ENCODE results near the gene TMEM273. TPM values are rescaled to one million over a fixed set of nuclear protein-coding genes. Genes with fewer than 3 reads are reported as not detected.

Gene TMEM273
- polyA plus RNA-seq, 1 of the 3 experiments (the other 2 are of a cell fraction), result not detected

- TF ChIP-seq FOXM1 (IDR thresholded peaks at IDR 0.05; ENCODE audit: low read depth), result no peak
- TF ChIP-seq EP300 (IDR thresholded peaks at IDR 0.05; ENCODE audit: borderline replicate concordance in 1 of 2, low read depth in 1 of 2, low read length in 1 of 2), result no peak
- TF ChIP-seq GATA2 (CRISPR knock-in tag; IDR thresholded peaks at IDR 0.05), result no peak
- no peak for TF ChIP-seq MEF2A (IDR thresholded peaks at IDR 0.05; ENCODE audit: borderline replicate concordance, low read depth)
- no peak for TF ChIP-seq MAX (IDR thresholded peaks at IDR 0.05; ENCODE audit: low read depth)
- TF ChIP-seq RCOR1 (IDR thresholded peaks at IDR 0.05; ENCODE audit: low read length), result no peak
- TF ChIP-seq IRF3 (IDR thresholded peaks at IDR 0.05; ENCODE audit: low read depth, low read length), result no peak
- no peak for TF ChIP-seq SMC3 (IDR thresholded peaks at IDR 0.05; ENCODE audit: low read depth, low read length)
Observed at GRCh38 chr10:49162063-49162462, 26.1 kb downstream of the TMEM273 start (continued).

GRCh38 chr10:49161411-49161997, 26.7 kb downstream of the TMEM273 start:
- peak; percentile 55 for TF ChIP-seq RAD21 (IDR thresholded peaks at IDR 0.05; ENCODE audit: low read length)
- no peak for TF ChIP-seq TEAD4 (IDR thresholded peaks at IDR 0.05; ENCODE audit: borderline replicate concordance, insufficient read depth)
- peak; percentile 40; the same call in 1 of the 2 replicates for TF ChIP-seq SMC3 (IDR thresholded peaks at IDR 0.05; ENCODE audit: low read depth, low read length)
- Histone ChIP-seq H2AFZ (ENCODE audit: low read depth) (no peak overlapping the region), H3K9me2 (no peaks in the 10 kb centered on the region), H3K4me1 (ENCODE audit: control insufficient read depth in 1 of 2, insufficient read depth in 2 of 2, low read depth in 1 of 2, low read length in 1 of 2) (peaks cover 0 to 7% of the 10 kb centered on the region in 2 experiments; a peak in 1 of 4 replicates), H3K9me3 (no peaks in the 10 kb centered on the region), H3K27me3 (ENCODE audit: insufficient read depth) (no peaks in the 10 kb centered on the region), H3K9ac (no peak overlapping the region), H3K27ac (ENCODE audit: low read depth in 2 of 2, low read length in 1 of 2) (no peak overlapping the region), H3K4me3 (ENCODE audit: low read depth in 2 of 2, low read length in 1 of 2) (no peak overlapping the region), H3K4me2 (no peak overlapping the region), H3K79me2 (ENCODE audit: insufficient read depth) (no peaks in the 10 kb centered on the region), H3K36me3 (replicated peaks in 1 of 2; ENCODE audit: control insufficient read depth in 1 of 2, insufficient read depth in 2 of 2, low read length in 1 of 2) (no peaks in the 10 kb centered on the region), H4K20me1 (ENCODE audit: insufficient read depth) (no peaks in the 10 kb centered on the region), H3F3A (replicated peaks; ENCODE audit: insufficient read depth) (no peaks in the 10 kb centered on the region)
- ChIA-PET CTCF (interaction anchor here (0.6 to 2.0 kb wide), 23 partner anchors 9 to 788 kb away, joined by 3 to 9 read pairs (median 3); no protein-coding TSS in a partner anchor), POLR2A (no interaction called here)
- 41% methylated on average over 7 of the region's 8 CpGs for WGBS (ENCODE audit: low lambda C conversion rate)
- no peak for DNase-seq

- H3K9me2 ChIP-seq, result no peaks in the 10 kb centered on the region
- ChIA-PET CTCF (interaction anchor here (0.6 to 2.0 kb wide), 9 partner anchors 9 to 505 kb away, joined by 3 to 8 read pairs (median 3); no protein-coding TSS in a partner anchor), POLR2A (no interaction called here)
- H3K4me1 ChIP-seq (ENCODE audit: control insufficient read depth in 1 of 2, insufficient read depth in 2 of 2, low read depth in 1 of 2, low read length in 1 of 2), result peaks cover 0 to 3% of the 10 kb centered on the region in 2 experiments; a peak in 1 of 4 replicates
- WGBS (ENCODE audit: low lambda C conversion rate), result 41% methylated on average over 4 of the region's 5 CpGs
- H3K27ac ChIP-seq (ENCODE audit: low read depth in 2 of 2, low read length in 1 of 2), result no peak overlapping the region
- H3K36me3 ChIP-seq (replicated peaks in 1 of 2; ENCODE audit: control insufficient read depth in 1 of 2, insufficient read depth in 2 of 2, low read length in 1 of 2), result no peaks in the 10 kb centered on the region
- TF ChIP-seq GATA2 (CRISPR knock-in tag; IDR thresholded peaks at IDR 0.05) (no peak), JUND (IDR thresholded peaks at IDR 0.05) (no peak), TEAD4 (IDR thresholded peaks at IDR 0.05; ENCODE audit: borderline replicate concordance, insufficient read depth) (no peak), ZBTB33 (IDR thresholded peaks at IDR 0.05; ENCODE audit: borderline replicate concordance, low read depth) (no peak), FOXJ3 (CRISPR knock-in tag; IDR thresholded peaks at IDR 0.05) (no peak), GABPA (IDR thresholded peaks at IDR 0.05; ENCODE audit: low read depth) (no peak), RCOR1 (IDR thresholded peaks at IDR 0.05; ENCODE audit: low read length) (no peak), RFX5 (IDR thresholded peaks at IDR 0.05; ENCODE audit: low read length) (no peak)
- H2AFZ ChIP-seq (ENCODE audit: low read depth), result no peak overlapping the region
- no peak overlapping the region for H3K4me2 ChIP-seq
- no peak for DNase-seq
- no peak overlapping the region for H3K9ac ChIP-seq
- no peaks in the 10 kb centered on the region for H3F3A ChIP-seq (replicated peaks; ENCODE audit: insufficient read depth)
- H3K4me3 ChIP-seq (ENCODE audit: low read depth in 2 of 2, low read length in 1 of 2), result no peak overlapping the region
- no peaks in the 10 kb centered on the region for H3K79me2 ChIP-seq (ENCODE audit: insufficient read depth)
- H3K9me3 ChIP-seq, result no peaks in the 10 kb centered on the region
- H4K20me1 ChIP-seq (ENCODE audit: insufficient read depth), result no peaks in the 10 kb centered on the region
- no peaks in the 10 kb centered on the region for H3K27me3 ChIP-seq (ENCODE audit: insufficient read depth)
Observed at GRCh38 chr10:49160814-49161213, 27.4 kb downstream of the TMEM273 start.

Measured in SK-N-SH (cell line).